ENCODE results near the gene BDP1. TPM values are rescaled to one million over a fixed set of nuclear protein-coding genes. Genes with fewer than 3 reads are reported as not detected.

Gene BDP1
- polyA plus RNA-seq, 1 of the 3 experiments (the other 2 are of a cell fraction) = 4.4 TPM

- Histone ChIP-seq H3K9me3 (no peaks in the 10 kb centered on the region), H3K9ac (peak overlapping the region; percentile 88), H3F3A (replicated peaks; ENCODE audit: insufficient read depth) (peaks cover 16% of the 10 kb centered on the region), H3K4me2 (peak overlapping the region; percentile 75), H2AFZ (ENCODE audit: low read depth) (peak overlapping the region; percentile 92), H3K36me3 (replicated peaks in 1 of 2; ENCODE audit: control insufficient read depth in 1 of 2, insufficient read depth in 2 of 2, low read length in 1 of 2) (no peaks in the 10 kb centered on the region), H3K9me2 (no peaks in the 10 kb centered on the region), H3K79me2 (ENCODE audit: insufficient read depth) (peaks cover 40% of the 10 kb centered on the region), H4K20me1 (ENCODE audit: insufficient read depth) (no peaks in the 10 kb centered on the region), H3K27me3 (ENCODE audit: insufficient read depth) (no peaks in the 10 kb centered on the region), H3K4me3 (ENCODE audit: low read depth in 2 of 2, low read length in 1 of 2) (peak overlapping the region; percentile 72 to 74), H3K27ac (ENCODE audit: low read depth in 2 of 2, low read length in 1 of 2) (peak overlapping the region; percentile 76 to 92), H3K4me1 (ENCODE audit: control insufficient read depth in 1 of 2, insufficient read depth in 2 of 2, low read depth in 1 of 2, low read length in 1 of 2) (peaks cover 6 to 8% of the 10 kb centered on the region in 2 experiments; a peak in 2 of 4 replicates)
- ChIA-PET POLR2A (interaction anchor here (0.5 to 1.0 kb wide), 3 partner anchors 131 to 734 kb away, joined by 3 to 4 read pairs (median 3); partner anchors contain the start of genes BDP1, MRPS27 and PTCD2), CTCF (interaction anchor here (1.0 kb wide), 1 partner anchor 18 kb away, joined by 3 read pairs; no protein-coding TSS in a partner anchor)
- DNase-seq = peak; percentile 73
- 37% methylated on average over 22 of the region's 22 CpGs for WGBS (ENCODE audit: low lambda C conversion rate)
- TF ChIP-seq NRF1 (IDR thresholded peaks at IDR 0.05; ENCODE audit: low read depth, low read length) = no peak
- no peak for TF ChIP-seq RAD21 (IDR thresholded peaks at IDR 0.05; ENCODE audit: low read length)
- TF ChIP-seq FOXM1 (IDR thresholded peaks at IDR 0.05; ENCODE audit: low read depth) = no peak
- no peak for TF ChIP-seq NFIC (IDR thresholded peaks at IDR 0.05; ENCODE audit: borderline replicate concordance)
- TF ChIP-seq USF2 (IDR thresholded peaks at IDR 0.05; ENCODE audit: borderline replicate concordance, low read depth, low read length) = no peak
- no peak for TF ChIP-seq IRF3 (IDR thresholded peaks at IDR 0.05; ENCODE audit: low read depth, low read length)
- TF ChIP-seq PBX3 (IDR thresholded peaks at IDR 0.05) = no peak
- TF ChIP-seq RFX5 (IDR thresholded peaks at IDR 0.05; ENCODE audit: low read length) = peak; percentile 82; the same call in 1 of the 2 replicates
- no peak for TF ChIP-seq EP300 (IDR thresholded peaks at IDR 0.05; ENCODE audit: borderline replicate concordance in 1 of 2, low read depth in 1 of 2, low read length in 1 of 2)
- no peak for TF ChIP-seq ZBTB33 (IDR thresholded peaks at IDR 0.05; ENCODE audit: borderline replicate concordance, low read depth)
- no peak for TF ChIP-seq JUND (IDR thresholded peaks at IDR 0.05)
- TF ChIP-seq CTCF (IDR thresholded peaks at IDR 0.05) = no peak
- peak; percentile 37; the same call in 1 of the 2 replicates for TF ChIP-seq GABPA (IDR thresholded peaks at IDR 0.05; ENCODE audit: low read depth)
- TF ChIP-seq FOXJ3 (CRISPR knock-in tag; IDR thresholded peaks at IDR 0.05) = no peak
- no peak for TF ChIP-seq SIN3A (IDR thresholded peaks at IDR 0.05; ENCODE audit: borderline replicate concordance, low read depth, low read length)
- no peak for TF ChIP-seq RCOR1 (IDR thresholded peaks at IDR 0.05; ENCODE audit: low read length)
- TF ChIP-seq TEAD4 (IDR thresholded peaks at IDR 0.05; ENCODE audit: borderline replicate concordance, insufficient read depth) = no peak
- TF ChIP-seq GATA2 (CRISPR knock-in tag; IDR thresholded peaks at IDR 0.05) = no peak
- TF ChIP-seq REST (IDR thresholded peaks at IDR 0.05; ENCODE audit: low read depth, low read length) = no peak
- no peak; the same call in 1 of the 2 replicates for TF ChIP-seq ELF1 (IDR thresholded peaks at IDR 0.05)
- TF ChIP-seq EZH2phosphoT487 (IDR thresholded peaks at IDR 0.05; ENCODE audit: borderline replicate concordance, low read depth) = no peak
Measured at GRCh38 chr5:71586052-71586940, 130.8 kb downstream of the BDP1 start.
